ENCODE data around the gene FARS2.

- TF ChIP-seq, protein P1, sequence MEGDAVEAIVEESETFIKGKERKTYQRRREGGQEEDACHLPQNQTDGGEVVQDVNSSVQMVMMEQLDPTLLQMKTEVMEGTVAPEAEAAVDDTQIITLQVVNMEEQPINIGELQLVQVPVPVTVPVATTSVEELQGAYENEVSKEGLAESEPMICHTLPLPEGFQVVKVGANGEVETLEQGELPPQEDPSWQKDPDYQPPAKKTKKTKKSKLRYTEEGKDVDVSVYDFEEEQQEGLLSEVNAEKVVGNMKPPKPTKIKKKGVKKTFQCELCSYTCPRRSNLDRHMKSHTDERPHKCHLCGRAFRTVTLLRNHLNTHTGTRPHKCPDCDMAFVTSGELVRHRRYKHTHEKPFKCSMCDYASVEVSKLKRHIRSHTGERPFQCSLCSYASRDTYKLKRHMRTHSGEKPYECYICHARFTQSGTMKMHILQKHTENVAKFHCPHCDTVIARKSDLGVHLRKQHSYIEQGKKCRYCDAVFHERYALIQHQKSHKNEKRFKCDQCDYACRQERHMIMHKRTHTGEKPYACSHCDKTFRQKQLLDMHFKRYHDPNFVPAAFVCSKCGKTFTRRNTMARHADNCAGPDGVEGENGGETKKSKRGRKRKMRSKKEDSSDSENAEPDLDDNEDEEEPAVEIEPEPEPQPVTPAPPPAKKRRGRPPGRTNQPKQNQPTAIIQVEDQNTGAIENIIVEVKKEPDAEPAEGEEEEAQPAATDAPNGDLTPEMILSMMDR (IDR thresholded peaks at IDR 0.05) = no peak
- no peak for TF ChIP-seq EZH2 (IDR thresholded peaks at IDR 0.05; ENCODE audit: borderline replicate concordance, insufficient read depth, low read depth, low read length, poor library complexity, severe bottlenecking)
Measured at GRCh38 chr6:5532941-5533340, 271.6 kb downstream of the FARS2 start.
